Kidney glomerular epithelial cell (primary cell): Measurements from ENCODE around the gene LCP2.
"Not testable (repeated sequence)": the region's sequence is repeated elsewhere in the genome, so short reads cannot be mapped to it uniquely, and the experiment has no call there.

Source experiments
- DNase-seq: peaks from one replicate; lab custom pipeline; 2025; lab: John Stamatoyannopoulos, UW

LCP2 gene

DNA sequence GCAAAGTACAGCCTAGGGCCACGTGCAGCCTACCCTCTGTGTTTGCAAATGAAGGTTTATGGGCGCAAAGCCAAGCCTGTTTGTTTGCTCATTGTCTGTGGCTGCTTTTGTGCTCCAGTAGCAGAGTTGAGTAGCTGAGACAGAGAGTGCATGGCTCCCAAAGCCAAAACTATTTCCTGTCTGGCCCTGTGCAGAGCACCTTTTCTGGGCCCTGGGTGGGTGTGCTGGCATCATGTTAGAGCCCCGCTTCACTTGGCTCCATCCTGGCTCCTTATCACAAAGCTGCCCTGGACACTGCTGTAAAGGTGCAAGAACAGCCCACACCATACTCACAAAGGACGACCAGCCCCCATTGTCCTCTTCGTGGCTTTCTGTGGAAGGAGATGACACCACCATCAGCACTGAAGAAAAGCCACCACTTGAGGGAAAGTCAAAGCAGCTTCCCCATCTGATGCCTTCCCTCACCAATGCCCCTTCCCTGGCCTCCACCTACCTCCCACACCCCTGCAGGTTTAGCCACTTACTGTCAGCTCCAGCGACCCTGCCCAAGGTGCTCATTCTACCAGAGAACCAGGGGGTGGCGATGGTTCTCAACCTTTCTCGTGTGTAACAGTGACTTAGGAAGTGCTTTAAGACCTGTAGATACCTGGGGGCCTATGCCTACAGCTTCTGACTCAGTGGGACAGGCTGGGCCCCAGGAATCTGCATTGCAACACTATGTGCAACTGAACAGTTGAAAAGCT is 23.4 kb downstream of the LCP2 start:
- no peak for DNase-seq

- no peak for DNase-seq
These were observed 27.1 kb downstream of the LCP2 start for GRCh38 chr5:170270293-170271069.

DNA sequence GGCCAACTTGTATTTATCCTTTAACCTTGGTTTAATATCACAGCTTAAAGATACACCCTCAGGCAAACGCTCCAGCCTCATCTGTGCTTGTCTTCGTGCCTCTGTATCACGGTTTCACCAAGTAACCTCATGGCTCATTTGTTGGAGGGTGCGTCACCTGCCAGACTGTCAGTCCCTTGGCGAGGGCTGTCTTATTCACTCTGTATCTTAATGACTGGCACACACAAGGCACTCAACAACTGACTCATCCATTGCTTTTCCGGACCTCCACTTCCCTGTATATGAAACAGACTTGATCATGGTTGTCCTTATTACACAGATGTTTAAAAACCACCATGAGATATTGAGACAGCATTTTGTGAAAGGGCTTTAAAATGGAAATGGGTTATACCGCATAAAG is 28.0 kb downstream of the LCP2 start:
- DNase-seq, result no peak

DNA sequence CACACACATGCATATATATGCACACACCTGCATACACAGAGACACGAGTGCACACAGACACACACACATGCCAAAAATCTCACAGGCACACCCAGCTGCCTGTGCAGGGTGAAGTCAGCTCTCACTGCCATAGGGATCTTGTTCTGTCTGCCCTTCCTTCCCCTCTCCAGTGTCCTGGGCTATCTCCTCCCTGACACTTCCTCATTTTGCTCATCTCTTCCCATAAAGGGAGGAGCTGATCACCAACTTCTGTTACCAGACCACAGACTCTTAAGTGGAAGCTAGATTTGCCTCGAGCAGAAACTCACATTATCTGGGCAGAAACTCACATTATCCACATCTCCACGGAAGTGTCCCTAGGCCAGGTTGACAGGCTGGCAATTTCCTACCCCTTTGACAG is 28.7 kb downstream of the LCP2 start:
- no peak for DNase-seq

- no peak for DNase-seq
These were observed 29.4 kb downstream of the LCP2 start for GRCh38 chr5:170268153-170268689.

- DNase-seq, result peak; percentile 63
These were observed 30.0 kb downstream of the LCP2 start for GRCh38 chr5:170267431-170268152.

DNA sequence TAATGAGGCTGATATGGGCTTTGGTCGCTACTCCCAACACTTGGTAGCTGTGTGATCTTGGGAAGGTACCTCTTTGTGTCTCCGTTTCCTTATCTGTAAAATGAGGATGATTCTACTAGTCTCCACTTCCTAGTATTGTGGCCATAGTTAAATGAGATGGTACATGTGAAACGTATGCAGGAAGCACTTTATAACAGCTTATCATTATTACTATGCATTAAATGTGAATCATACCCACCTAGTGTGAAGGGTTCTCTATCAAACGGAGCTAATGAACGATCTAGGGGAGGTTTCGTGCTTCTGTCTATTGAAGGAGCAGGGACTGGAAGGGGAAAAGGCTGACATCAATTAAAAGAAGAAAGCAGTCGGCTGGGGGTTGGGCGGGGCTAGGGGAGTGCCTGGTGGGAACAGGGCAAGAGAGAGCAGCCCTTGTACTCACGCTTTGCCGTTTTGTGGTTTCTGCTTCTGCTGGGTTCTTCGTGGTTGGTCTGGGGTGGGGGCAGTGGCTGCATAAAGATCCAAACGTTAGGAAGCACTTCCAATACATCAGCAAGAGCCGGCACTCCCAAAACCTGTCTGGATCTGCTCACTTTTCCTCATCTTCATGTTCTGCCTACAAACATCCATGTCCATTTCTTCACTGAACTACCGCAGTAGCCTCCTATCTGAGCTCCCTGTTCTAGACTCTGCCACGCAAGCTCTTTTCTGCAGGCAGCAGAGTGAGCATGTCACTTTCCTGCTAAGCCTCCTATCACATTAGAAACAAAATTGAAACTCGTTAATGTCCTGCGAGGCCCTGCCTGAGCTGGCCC is 30.8 kb downstream of the LCP2 start:
- no peak for DNase-seq

GRCh38 chr5:170265522-170265921 is 32.1 kb downstream of the LCP2 start:
- DNase-seq, result no peak

- DNase-seq, result no peak
These were observed 33.7 kb downstream of the LCP2 start for GRCh38 chr5:170263906-170264305.

- DNase-seq, result no peak
These were observed 35.2 kb downstream of the LCP2 start for GRCh38 chr5:170262061-170263045.

DNA sequence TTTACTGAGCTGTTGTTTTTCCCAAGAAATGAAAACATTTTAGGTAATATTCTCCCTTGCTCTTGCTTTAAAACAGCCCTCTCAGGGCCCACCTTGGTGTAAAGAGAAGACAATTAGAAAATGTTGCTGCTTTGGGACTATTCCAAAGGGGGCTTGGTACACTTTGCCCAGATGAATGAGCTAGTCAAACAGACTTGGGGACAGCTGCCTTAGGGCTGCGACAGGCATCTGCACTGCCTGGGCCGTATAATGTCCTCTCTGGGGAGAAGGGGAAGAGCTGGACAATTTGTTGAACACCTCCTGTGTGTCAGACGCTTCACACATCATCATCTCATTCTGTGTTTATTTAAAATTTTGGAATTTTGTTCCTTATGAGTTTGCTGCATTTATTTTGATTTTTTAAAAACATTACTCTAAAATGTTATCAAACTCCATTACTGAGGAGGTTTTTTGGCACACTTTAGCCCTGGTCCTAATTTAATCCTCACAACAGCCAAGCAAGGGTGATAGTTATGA is 36.0 kb downstream of the LCP2 start:
- no peak for DNase-seq

GRCh38 chr5:170257370-170257769 is 40.2 kb downstream of the LCP2 start:
- DNase-seq, result no peak

- DNase-seq, result no peak
These were observed 41.0 kb downstream of the LCP2 start for GRCh38 chr5:170256571-170256970.

GRCh38 chr5:170254056-170254455 is 43.5 kb downstream of the LCP2 start:
- DNase-seq, result no peak

DNA sequence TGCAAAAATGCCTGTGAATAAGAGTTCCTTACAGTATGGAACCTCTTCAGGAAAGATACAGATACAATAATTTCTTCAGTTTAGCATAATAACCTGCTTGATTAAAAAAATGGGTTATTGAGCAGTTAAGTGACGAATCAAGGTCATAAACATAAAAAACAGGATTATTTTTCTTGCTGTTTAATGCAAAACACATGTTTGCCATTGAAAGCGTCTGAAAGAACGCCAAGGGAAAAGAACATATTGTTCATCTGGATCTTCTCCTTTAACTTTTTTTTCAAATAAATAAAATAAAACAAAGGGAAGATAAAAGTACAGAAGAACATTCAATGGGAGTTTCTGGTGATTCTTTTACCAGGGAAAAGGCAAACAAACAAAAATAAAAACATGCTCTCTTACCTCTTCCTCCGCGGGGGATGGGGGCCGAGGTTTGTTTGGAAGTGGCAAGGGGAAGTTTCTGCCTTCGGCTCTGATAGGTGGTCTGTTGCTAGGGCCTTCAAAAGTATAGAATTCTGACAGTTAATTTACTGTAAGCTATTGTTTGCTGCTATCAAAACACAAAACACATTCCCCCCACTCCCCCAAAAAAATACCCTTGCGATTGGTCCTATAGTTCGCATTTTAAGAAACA is 44.7 kb downstream of the LCP2 start:
- no peak for DNase-seq

DNA sequence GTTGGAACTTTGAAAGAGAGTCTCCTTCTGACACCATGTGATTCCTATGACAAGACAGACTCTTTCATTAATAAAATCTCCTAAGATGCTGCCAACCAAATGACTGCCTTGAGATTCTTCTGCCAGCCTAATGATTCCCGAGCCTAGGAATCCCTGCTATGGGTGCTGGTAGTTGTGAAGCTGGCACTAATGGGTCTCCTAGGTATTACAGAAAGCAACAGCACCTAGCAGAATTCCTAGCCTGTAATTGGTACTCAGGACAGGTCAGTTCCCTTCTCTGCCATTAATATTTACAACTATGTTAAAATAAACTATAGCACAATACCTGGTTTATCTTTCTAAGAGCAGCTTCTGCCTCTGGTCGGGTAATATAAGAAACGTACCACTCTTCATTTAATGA is 45.5 kb downstream of the LCP2 start:
- no peak for DNase-seq

DNA sequence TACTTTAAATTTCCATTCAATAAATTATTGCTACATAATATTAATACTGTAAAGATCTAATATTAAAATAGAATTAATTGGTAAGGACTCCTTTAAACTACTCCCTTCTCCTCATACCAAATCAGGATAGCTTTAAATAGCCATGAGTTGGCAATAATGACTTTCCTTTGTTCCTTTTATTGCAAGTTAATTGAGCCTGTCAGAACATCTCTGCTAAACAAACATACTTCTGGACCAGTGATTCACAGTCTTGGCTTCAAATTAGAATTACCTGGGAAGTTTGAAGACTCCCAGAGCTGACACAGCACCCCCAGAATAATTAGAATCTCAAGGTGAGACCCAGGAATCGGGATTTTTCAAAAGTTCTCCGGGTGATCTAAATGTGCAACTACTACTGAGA is 46.1 kb downstream of the LCP2 start:
- DNase-seq, result no peak

DNA sequence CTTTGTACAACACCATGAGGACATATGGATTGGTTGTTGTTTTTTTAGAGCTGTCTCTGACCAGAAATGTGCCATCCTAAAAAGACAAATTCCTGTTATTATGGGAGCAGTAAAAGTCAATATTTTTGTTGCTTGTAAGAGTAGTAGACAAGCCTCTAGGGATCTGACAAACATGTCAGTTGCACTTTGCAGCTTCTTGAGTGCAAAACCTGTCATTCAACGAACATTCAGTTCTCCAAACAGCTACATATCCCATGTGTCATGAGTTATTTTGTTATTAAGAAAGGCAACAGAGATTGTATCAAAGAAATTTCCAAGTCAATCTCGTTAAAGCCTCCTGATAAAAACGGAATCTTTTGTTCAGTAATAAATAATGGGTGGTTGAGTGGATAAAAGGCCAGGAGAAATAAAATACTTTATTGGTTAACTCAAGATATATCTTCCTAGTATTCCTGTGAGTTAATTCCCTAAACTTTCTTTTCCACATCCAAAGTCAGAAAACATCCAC is 46.7 kb downstream of the LCP2 start:
- no peak for DNase-seq

GRCh38 chr5:170249355-170249754 is 48.2 kb downstream of the LCP2 start:
- DNase-seq, result no peak

GRCh38 chr5:170248931-170249227 is 48.7 kb downstream of the LCP2 start:
- DNase-seq, result not testable (repeated sequence)
